GM23338 (cell line): ENCODE measurements around the gene ETFB. TPM values are rescaled to one million over a fixed set of nuclear protein-coding genes. Genes with fewer than 3 reads are reported as not detected.

Experiments used
- ATAC-seq: fragments of 200-7000 bp; cut with Tn5 transposase; 3 replicates; pipeline ENCODE4 v1.9.1; 2020
- DNase-seq: peaks from one replicate; pipeline ENCODE4 v3.0.0-alpha.2; 2015; ENCODE audit warnings: low spot score
- H2AFZ ChIP-seq: fragments of 200-600 bp; sonication (generic); 2 replicates; pipeline ENCODE4 v1.8.0; 2016; ENCODE audit warnings: antibody characterized with exemption, mild to moderate bottlenecking, moderate library complexity
- H3F3A ChIP-seq: fragments of 200-600 bp; sonication (generic); replicated peaks from 2 replicates; pipeline ENCODE4 v1.8.0; 2017; ENCODE audit warnings: antibody characterized with exemption, mixed run types, low read depth
- H3K27ac ChIP-seq: fragments of 200-600 bp; sonication (generic); 2 replicates; pipeline ENCODE4 v1.6.1; 2016; ENCODE audit warnings: low read depth
- H3K27me3 ChIP-seq: fragments of 200-600 bp; sonication (generic); 2 replicates; pipeline ENCODE4 v1.8.0; 2016; ENCODE audit warnings: mild to moderate bottlenecking, mixed run types, moderate library complexity; ENCODE audit not compliant: insufficient read depth
- H3K36me3 ChIP-seq: fragments of 200-600 bp; sonication (generic); 2 replicates; pipeline ENCODE4 v1.8.0; 2016; ENCODE audit warnings: mild to moderate bottlenecking; ENCODE audit not compliant: insufficient read depth
- H3K4me1 ChIP-seq: fragments of 200-600 bp; sonication (generic); 2 replicates; pipeline ENCODE4 v1.8.0; 2016; ENCODE audit warnings: mild to moderate bottlenecking, moderate library complexity; ENCODE audit not compliant: insufficient read depth
- H3K4me2 ChIP-seq: fragments of 200-600 bp; sonication (generic); 2 replicates; pipeline ENCODE4 v1.7.1; 2017; ENCODE audit warnings: mixed run types
- H3K4me3 ChIP-seq: fragments of 200-600 bp; sonication (generic); 2 replicates; pipeline ENCODE4 v1.6.1; 2016; ENCODE audit warnings: mixed run types
- H3K79me2 ChIP-seq: fragments of 200-600 bp; sonication (generic); replicated peaks from 2 replicates; pipeline ENCODE4 v1.8.0; 2017; ENCODE audit warnings: mild to moderate bottlenecking; ENCODE audit not compliant: insufficient read depth
- H3K9me2 ChIP-seq: fragments of 200-600 bp; sonication (generic); 2 replicates; pipeline ENCODE4 v1.8.0; 2017; ENCODE audit not compliant: insufficient read depth
- H4K20me1 ChIP-seq: fragments of 200-600 bp; sonication (generic); replicated peaks from 2 replicates; pipeline ENCODE4 v1.8.0; 2017; ENCODE audit warnings: mild to moderate bottlenecking; ENCODE audit not compliant: insufficient read depth
- H3K27ac Mint-ChIP-seq: 2 replicates; pipeline ENCODE4 v1.8.0; 2020; ENCODE audit warnings: inconsistent platforms, mild to moderate bottlenecking, moderate library complexity, mixed read lengths
- H3K27me3 Mint-ChIP-seq: 3 replicates; pipeline ENCODE4 v1.8.0; 2022; ENCODE audit warnings: low read depth, mild to moderate bottlenecking, moderate library complexity, mixed read lengths, inconsistent platforms; ENCODE audit not compliant: insufficient read depth, poor library complexity
- H3K36me3 Mint-ChIP-seq: 3 replicates; pipeline ENCODE4 v1.8.0; 2021; ENCODE audit warnings: low read depth, mild to moderate bottlenecking, inconsistent platforms, moderate library complexity, mixed read lengths
- H3K4me1 Mint-ChIP-seq: 3 replicates; pipeline ENCODE4 v1.8.0; 2020; ENCODE audit warnings: mild to moderate bottlenecking, inconsistent platforms, mixed read lengths
- H3K4me3 Mint-ChIP-seq: 3 replicates; pipeline ENCODE4 v1.8.0; 2021; ENCODE audit warnings: moderate library complexity, mild to moderate bottlenecking, inconsistent platforms, mixed read lengths
- H3K9me3 Mint-ChIP-seq: 3 replicates; pipeline ENCODE4 v1.8.0; 2020; ENCODE audit warnings: moderate library complexity, mild to moderate bottlenecking, inconsistent platforms, mixed read lengths
- CREB1 ChIP-seq: fragments of 250-450 bp; sonication (Bioruptor Pico); IDR thresholded peaks from 2 replicates; pipeline ENCODE4 v1.5.0; 2020; ENCODE audit warnings: low read depth, mild to moderate bottlenecking, moderate library complexity
- CTCF ChIP-seq, 2 experiments: fragments of 200-600 bp in 1 of 2; sonication (generic) in 1 of 2; conservative IDR thresholded peaks; 2 replicates each; pipeline versions ENCODE4 v1.5.1 to v1.6.1; 2016 to 2017; ENCODE audit warnings: antibody characterized with exemption in 2 of 2, low read depth in 2 of 2, mild to moderate bottlenecking in 2 of 2, moderate library complexity in 1 of 2
- ETS1 ChIP-seq: IDR thresholded peaks from 2 replicates; pipeline ENCODE4 v1.6.1; 2016; ENCODE audit warnings: antibody characterized with exemption
- EZH2 ChIP-seq: fragments of 200-600 bp; sonication (generic); IDR thresholded peaks from one replicate; pipeline ENCODE4 v1.8.0; 2017; ENCODE audit warnings: antibody characterized with exemption, mild to moderate bottlenecking, low read depth; ENCODE audit not compliant: unreplicated experiment
- EZH2phosphoT487 ChIP-seq: fragments of 200-600 bp; sonication (generic); IDR thresholded peaks from one replicate; pipeline ENCODE4 v1.8.1; 2018; ENCODE audit warnings: antibody characterized with exemption; ENCODE audit not compliant: unreplicated experiment
- JUNB ChIP-seq: IDR thresholded peaks from one replicate; pipeline ENCODE4 v1.6.1; 2016; ENCODE audit warnings: antibody characterized with exemption; ENCODE audit not compliant: unreplicated experiment
- NANOG ChIP-seq: IDR thresholded peaks from 2 replicates; pipeline ENCODE4 v1.6.1; 2016; ENCODE audit warnings: antibody characterized with exemption, borderline replicate concordance
- POLR2AphosphoS5 ChIP-seq: IDR thresholded peaks from 2 replicates; pipeline ENCODE4 v1.6.1; 2016; ENCODE audit warnings: antibody characterized with exemption, low read depth
- REST ChIP-seq: IDR thresholded peaks from one replicate; pipeline ENCODE4 v1.6.1; 2018; ENCODE audit warnings: antibody characterized with exemption; ENCODE audit not compliant: unreplicated experiment
- STAT1 ChIP-seq: IDR thresholded peaks from one replicate; pipeline ENCODE4 v1.6.1; 2016; ENCODE audit warnings: antibody characterized with exemption; ENCODE audit not compliant: unreplicated experiment
- ZNF114 ChIP-seq: fragments of 250-450 bp; sonication (Bioruptor Pico); IDR thresholded peaks from 2 replicates; pipeline ENCODE4 v1.5.0; 2020; ENCODE audit warnings: mild to moderate bottlenecking, moderate library complexity
- ZNF331 ChIP-seq: fragments of 250-450 bp; sonication (Bioruptor Pico); IDR thresholded peaks from 2 replicates; pipeline ENCODE4 v1.5.0; 2020; ENCODE audit warnings: low read depth, mild to moderate bottlenecking, moderate library complexity
- ZNF462 ChIP-seq: fragments of 250-450 bp; sonication (Bioruptor Pico); IDR thresholded peaks from 2 replicates; pipeline ENCODE4 v1.5.0; 2020; ENCODE audit warnings: mild to moderate bottlenecking, moderate library complexity
- polyA plus RNA-seq: library from polyadenylated mRNA; unstranded; fragments of >200 nt; fragmentation: Nextera tagmentation; extraction: Ambion mirVana; gene quantifications from 2 replicates; pipeline ENCODE4 v1.2.1, GENCODE V29; 2016
- total RNA-seq: library from RNA; depleted of rRNA; stranded (reverse); fragments of >200 nt; shearing (Covaris generic); gene quantifications from 2 replicates; pipeline ENCODE4 v1.2.3, GENCODE V29; 2014

ETFB gene
- total and polyA plus RNA-seq, 2 experiments from 2014 or later = 37.3 to 63.4 TPM

- no peak overlapping the region for H2AFZ ChIP-seq
- H3K9me2 ChIP-seq = no peaks in the 10 kb centered on the region
- H3K4me2 ChIP-seq = no peak overlapping the region
- TF ChIP-seq POLR2AphosphoS5 (no peak), CTCF (conservative IDR thresholded peaks at IDR 0.05; ENCODE audit: low read depth in 2 of 2) (no peak), ZNF331 (CRISPR knock-in tag) (no peak), CREB1 (CRISPR knock-in tag) (no peak), EZH2 (no peak), ZNF114 (CRISPR knock-in tag) (no peak), REST (no peak), ETS1 (no peak), NANOG (no peak), ZNF462 (CRISPR knock-in tag) (no peak), STAT1 (no peak), JUNB (no peak), EZH2phosphoT487 (no peak)
- no peaks in the 10 kb centered on the region for H3F3A ChIP-seq
- peaks cover 5% of the 10 kb centered on the region; the same call in 2 of the 3 replicates for H3K36me3 Mint-ChIP-seq
- DNase-seq = no peak
- H3K4me1 ChIP-seq = peaks cover 8% of the 10 kb centered on the region; the same call in 1 of the 2 replicates
- no peaks in the 10 kb centered on the region; the same call in 2 of the 3 replicates for H3K9me3 Mint-ChIP-seq
- no peak overlapping the region for H3K4me3 Mint-ChIP-seq
- no peaks in the 10 kb centered on the region for H3K36me3 ChIP-seq
- H3K4me3 ChIP-seq = no peak overlapping the region
- no peaks in the 10 kb centered on the region for H3K79me2 ChIP-seq
- H3K27ac ChIP-seq = no peak overlapping the region
- peaks cover 23% of the 10 kb centered on the region for H3K27me3 Mint-ChIP-seq
- peaks cover 15% of the 10 kb centered on the region for H3K4me1 Mint-ChIP-seq
- H3K27ac Mint-ChIP-seq = no peak overlapping the region
- ATAC-seq = no peak
- H3K27me3 ChIP-seq = peaks cover 17% of the 10 kb centered on the region
- peaks cover 2% of the 10 kb centered on the region; the same call in 1 of the 2 replicates for H4K20me1 ChIP-seq
Observed at GRCh38 chr19:51323481-51324166, 42.6 kb downstream of the ETFB start.
